ENCODE data around the gene ASB15.
"Not testable (repeated sequence)": the region's sequence is repeated elsewhere in the genome, so short reads cannot be mapped to it uniquely, and the experiment has no call there.

The ASB15 gene

GRCh38 chr7:123601530-123601929 is at the start of gene ASB15:
ASB15 (plus strand) TSS chr7:123601821; CDS start chr7:123614503, 12,682 bp downstream.
- in situ Hi-C loops (cut with HindIII; ENCODE audit: low sequenced_read_pairs): no loop called here

- in situ Hi-C loops (cut with HindIII; ENCODE audit: low sequenced_read_pairs): not testable (repeated sequence)
These were observed 49.5 kb upstream of the ASB15 start for GRCh38 chr7:123552134-123552533.

GRCh38 chr7:123552641-123553040 is 49.0 kb upstream of the ASB15 start:
- in situ Hi-C loops (cut with HindIII; ENCODE audit: low sequenced_read_pairs): no loop called here

- in situ Hi-C loops (cut with HindIII; ENCODE audit: low sequenced_read_pairs): no loop called here
These were observed 48.5 kb upstream of the ASB15 start for GRCh38 chr7:123553159-123553558.

GRCh38 chr7:123555484-123555883 is 46.1 kb upstream of the ASB15 start:
- in situ Hi-C loops (cut with HindIII; ENCODE audit: low sequenced_read_pairs): no loop called here

GRCh38 chr7:123557016-123557397 is 44.6 kb upstream of the ASB15 start:
- in situ Hi-C loops (cut with HindIII; ENCODE audit: low sequenced_read_pairs): no loop called here

GRCh38 chr7:123557398-123558288 is 44.0 kb upstream of the ASB15 start, which contains the start of gene NDUFA5:
NDUFA5 (minus strand) TSS chr7:123557818; CDS start chr7:123557795, 23 bp downstream.
- in situ Hi-C loops (cut with HindIII; ENCODE audit: low sequenced_read_pairs): no loop called here

- in situ Hi-C loops (cut with HindIII; ENCODE audit: low sequenced_read_pairs): no loop called here
These were observed 43.2 kb upstream of the ASB15 start for GRCh38 chr7:123558289-123558874.

GRCh38 chr7:123562121-123562520 is 39.5 kb upstream of the ASB15 start:
- in situ Hi-C loops (cut with HindIII; ENCODE audit: low sequenced_read_pairs): no loop called here

- in situ Hi-C loops (cut with HindIII; ENCODE audit: low sequenced_read_pairs): no loop called here
These were observed 32.1 kb upstream of the ASB15 start for GRCh38 chr7:123569352-123570010.

- in situ Hi-C loops (cut with HindIII; ENCODE audit: low sequenced_read_pairs): no loop called here
These were observed 31.0 kb upstream of the ASB15 start for GRCh38 chr7:123570390-123571182.

- in situ Hi-C loops (cut with HindIII; ENCODE audit: low sequenced_read_pairs): no loop called here
These were observed 30.4 kb upstream of the ASB15 start for GRCh38 chr7:123571187-123571586.

- in situ Hi-C loops (cut with HindIII; ENCODE audit: low sequenced_read_pairs): no loop called here
These were observed 29.9 kb upstream of the ASB15 start for GRCh38 chr7:123571684-123572083.

GRCh38 chr7:123573341-123573740 is 28.3 kb upstream of the ASB15 start:
- in situ Hi-C loops (cut with HindIII; ENCODE audit: low sequenced_read_pairs): no loop called here

GRCh38 chr7:123573896-123574467 is 27.6 kb upstream of the ASB15 start:
- in situ Hi-C loops (cut with HindIII; ENCODE audit: low sequenced_read_pairs): no loop called here

- in situ Hi-C loops (cut with HindIII; ENCODE audit: low sequenced_read_pairs): no loop called here
These were observed 22.2 kb upstream of the ASB15 start for GRCh38 chr7:123579416-123579815.

GRCh38 chr7:123580406-123581161 is 21.0 kb upstream of the ASB15 start:
- in situ Hi-C loops (cut with HindIII; ENCODE audit: low sequenced_read_pairs): no loop called here

- in situ Hi-C loops (cut with HindIII; ENCODE audit: low sequenced_read_pairs): no loop called here
These were observed 20.5 kb upstream of the ASB15 start for GRCh38 chr7:123581162-123581459.

- in situ Hi-C loops (cut with HindIII; ENCODE audit: low sequenced_read_pairs): no loop called here
These were observed 17.8 kb upstream of the ASB15 start for GRCh38 chr7:123583821-123584220.

- in situ Hi-C loops (cut with HindIII; ENCODE audit: low sequenced_read_pairs): no loop called here
These were observed 13.2 kb upstream of the ASB15 start for GRCh38 chr7:123588376-123588775.

Data from DLD1 (cell line).